GM19099 (cell line): ENCODE results near the gene CLTC.

Experiments
- POLR2A ChIP-seq: IDR thresholded peaks from 3 replicates; pipeline ENCODE4 v1.6.1; 2011; ENCODE audit warnings: low read depth; ENCODE audit not compliant: insufficient read length; ENCODE audit errors: extremely low read depth

CLTC gene

GRCh38 chr17:59695945-59696681 lies 76.4 kb downstream of the CLTC start:
- no peak for TF ChIP-seq POLR2A

- TF ChIP-seq POLR2A, result peak; percentile 21
Measured at GRCh38 chr17:59696682-59697277, 77.1 kb downstream of the CLTC start.

GRCh38 chr17:59698143-59698542 lies 78.4 kb downstream of the CLTC start:
- TF ChIP-seq POLR2A, result no peak

- no peak for TF ChIP-seq POLR2A
Measured at GRCh38 chr17:59699218-59699617, 79.5 kb downstream of the CLTC start.

- TF ChIP-seq POLR2A, result no peak
Measured at GRCh38 chr17:59699786-59700185, 80.1 kb downstream of the CLTC start.

- no peak for TF ChIP-seq POLR2A
Measured at GRCh38 chr17:59702304-59702703, 82.6 kb downstream of the CLTC start.

- peak; percentile 91 for TF ChIP-seq POLR2A
Measured at GRCh38 chr17:59707149-59707970, 87.7 kb downstream of the CLTC start, which contains the start of the genes PTRH2 and VMP1. PTRH2 (minus strand) TSS chr17:59707430; CDS start chr17:59697978, 9,452 bp downstream. VMP1 (plus strand) TSS chr17:59707654; CDS start chr17:59731447, 23,793 bp downstream.

GRCh38 chr17:59707971-59708430 lies 88.3 kb downstream of the CLTC start:
- no peak for TF ChIP-seq POLR2A

GRCh38 chr17:59711936-59712335 lies 92.2 kb downstream of the CLTC start:
- TF ChIP-seq POLR2A, result no peak

GRCh38 chr17:59712862-59713261 lies 93.2 kb downstream of the CLTC start:
- TF ChIP-seq POLR2A, result no peak

GRCh38 chr17:59714255-59714654 lies 94.6 kb downstream of the CLTC start:
- TF ChIP-seq POLR2A, result no peak

GRCh38 chr17:59716427-59716826 lies 96.7 kb downstream of the CLTC start:
- no peak for TF ChIP-seq POLR2A

GRCh38 chr17:59719526-59719925 lies 99.8 kb downstream of the CLTC start:
- TF ChIP-seq POLR2A, result no peak

GRCh38 chr17:59722623-59723022 lies 102.9 kb downstream of the CLTC start:
- TF ChIP-seq POLR2A, result no peak

GRCh38 chr17:59723041-59723440 lies 103.3 kb downstream of the CLTC start:
- no peak for TF ChIP-seq POLR2A

- no peak for TF ChIP-seq POLR2A
Measured at GRCh38 chr17:59723607-59724006, 103.9 kb downstream of the CLTC start.

- no peak for TF ChIP-seq POLR2A
Measured at GRCh38 chr17:59725691-59726090, 106.0 kb downstream of the CLTC start.
